Measurements from ENCODE around the gene PAK4.

DNA sequence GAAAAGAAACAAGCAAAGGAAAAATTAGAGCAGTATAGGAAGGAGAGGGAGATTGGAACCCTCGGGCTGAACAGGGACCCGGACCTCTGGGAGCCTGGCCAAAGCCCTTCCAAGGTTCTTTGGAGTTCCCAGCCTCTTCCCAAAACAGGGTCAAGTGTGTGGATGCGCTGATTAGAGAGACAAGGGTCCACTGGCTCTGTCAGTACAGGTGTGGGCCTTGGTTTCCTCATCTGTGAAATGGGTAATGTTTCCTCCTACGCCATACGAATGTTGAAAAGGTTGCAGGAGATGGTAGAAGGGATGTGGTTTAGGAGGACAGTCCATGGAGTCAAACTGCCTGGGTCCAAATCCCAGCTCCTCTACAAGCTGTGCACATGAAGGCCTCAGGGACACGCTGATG lies 80.5 kb downstream of the PAK4 start:
- TF ChIP-seq, protein P1, sequence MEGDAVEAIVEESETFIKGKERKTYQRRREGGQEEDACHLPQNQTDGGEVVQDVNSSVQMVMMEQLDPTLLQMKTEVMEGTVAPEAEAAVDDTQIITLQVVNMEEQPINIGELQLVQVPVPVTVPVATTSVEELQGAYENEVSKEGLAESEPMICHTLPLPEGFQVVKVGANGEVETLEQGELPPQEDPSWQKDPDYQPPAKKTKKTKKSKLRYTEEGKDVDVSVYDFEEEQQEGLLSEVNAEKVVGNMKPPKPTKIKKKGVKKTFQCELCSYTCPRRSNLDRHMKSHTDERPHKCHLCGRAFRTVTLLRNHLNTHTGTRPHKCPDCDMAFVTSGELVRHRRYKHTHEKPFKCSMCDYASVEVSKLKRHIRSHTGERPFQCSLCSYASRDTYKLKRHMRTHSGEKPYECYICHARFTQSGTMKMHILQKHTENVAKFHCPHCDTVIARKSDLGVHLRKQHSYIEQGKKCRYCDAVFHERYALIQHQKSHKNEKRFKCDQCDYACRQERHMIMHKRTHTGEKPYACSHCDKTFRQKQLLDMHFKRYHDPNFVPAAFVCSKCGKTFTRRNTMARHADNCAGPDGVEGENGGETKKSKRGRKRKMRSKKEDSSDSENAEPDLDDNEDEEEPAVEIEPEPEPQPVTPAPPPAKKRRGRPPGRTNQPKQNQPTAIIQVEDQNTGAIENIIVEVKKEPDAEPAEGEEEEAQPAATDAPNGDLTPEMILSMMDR (IDR thresholded peaks at IDR 0.05), result no peak
- no peak for TF ChIP-seq POLR2A (IDR thresholded peaks at IDR 0.05)
